WERI-Rb-1 (cell line): Measurements from ENCODE around the gene OTC.

Experiments used
- DNase-seq: peaks from one replicate; pipeline ENCODE4 v3.0.0-alpha.2; 2020
- H3K27ac ChIP-seq: fragments of 250-450 bp; sonication (Bioruptor Pico); 2 replicates; pipeline ENCODE4 v1.5.1; 2020; ENCODE audit warnings: mild to moderate bottlenecking, moderate library complexity
- H3K27me3 ChIP-seq: fragments of 250-450 bp; sonication (Bioruptor Pico); 2 replicates; pipeline ENCODE4 v1.5.1; 2021; ENCODE audit warnings: mild to moderate bottlenecking, low read depth, moderate library complexity; ENCODE audit not compliant: insufficient read depth, severe bottlenecking
- H3K36me3 ChIP-seq: fragments of 250-450 bp; sonication (Bioruptor Pico); 2 replicates; pipeline ENCODE4 v1.5.1; 2020; ENCODE audit warnings: mild to moderate bottlenecking, moderate library complexity
- H3K4me3 ChIP-seq: 2 replicates; pipeline ENCODE4 v1.5.1; 2011; ENCODE audit warnings: low read depth, mild to moderate bottlenecking, control low read depth, low read length
- H3K9me3 ChIP-seq: fragments of 250-450 bp; sonication (Bioruptor Pico); 2 replicates; pipeline ENCODE4 v1.5.1; 2021; ENCODE audit warnings: mild to moderate bottlenecking, moderate library complexity; ENCODE audit not compliant: severe bottlenecking
- TF ChIP-seq, protein P1 (sequence below): IDR thresholded peaks from 2 replicates; pipeline ENCODE4 v1.5.1; 2011; ENCODE audit warnings: low read depth, mild to moderate bottlenecking, control low read depth, inconsistent platforms, low read length

OTC gene

GRCh38 chrX:38342853-38343778, 9.3 kb upstream of the OTC start:
- H3K9me3 ChIP-seq: no peaks in the 10 kb centered on the region
- no peak overlapping the region for H3K4me3 ChIP-seq
- H3K27me3 ChIP-seq: no peaks in the 10 kb centered on the region
- no peak for DNase-seq
- no peaks in the 10 kb centered on the region for H3K36me3 ChIP-seq
- TF ChIP-seq, protein P1, sequence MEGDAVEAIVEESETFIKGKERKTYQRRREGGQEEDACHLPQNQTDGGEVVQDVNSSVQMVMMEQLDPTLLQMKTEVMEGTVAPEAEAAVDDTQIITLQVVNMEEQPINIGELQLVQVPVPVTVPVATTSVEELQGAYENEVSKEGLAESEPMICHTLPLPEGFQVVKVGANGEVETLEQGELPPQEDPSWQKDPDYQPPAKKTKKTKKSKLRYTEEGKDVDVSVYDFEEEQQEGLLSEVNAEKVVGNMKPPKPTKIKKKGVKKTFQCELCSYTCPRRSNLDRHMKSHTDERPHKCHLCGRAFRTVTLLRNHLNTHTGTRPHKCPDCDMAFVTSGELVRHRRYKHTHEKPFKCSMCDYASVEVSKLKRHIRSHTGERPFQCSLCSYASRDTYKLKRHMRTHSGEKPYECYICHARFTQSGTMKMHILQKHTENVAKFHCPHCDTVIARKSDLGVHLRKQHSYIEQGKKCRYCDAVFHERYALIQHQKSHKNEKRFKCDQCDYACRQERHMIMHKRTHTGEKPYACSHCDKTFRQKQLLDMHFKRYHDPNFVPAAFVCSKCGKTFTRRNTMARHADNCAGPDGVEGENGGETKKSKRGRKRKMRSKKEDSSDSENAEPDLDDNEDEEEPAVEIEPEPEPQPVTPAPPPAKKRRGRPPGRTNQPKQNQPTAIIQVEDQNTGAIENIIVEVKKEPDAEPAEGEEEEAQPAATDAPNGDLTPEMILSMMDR: no peak
- H3K27ac ChIP-seq: no peak overlapping the region

DNA sequence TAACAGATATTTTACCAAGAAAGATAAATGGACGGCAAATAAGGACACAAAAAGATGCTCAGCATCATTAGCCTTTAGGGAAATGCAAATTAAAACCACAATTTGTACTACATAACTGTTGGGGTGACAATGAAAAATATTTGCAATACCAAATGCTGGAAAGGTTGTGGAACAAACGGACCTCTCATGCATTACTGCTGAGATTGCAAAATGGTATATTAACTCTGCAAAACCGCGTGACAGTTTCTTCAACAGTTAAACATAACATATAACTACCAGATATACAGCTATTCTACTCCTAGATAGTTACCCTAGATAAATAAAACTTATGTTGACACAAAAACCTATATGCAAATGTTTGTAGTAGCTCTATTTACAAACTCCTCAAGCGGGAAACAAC, 6.3 kb upstream of the OTC start:
- no peak for DNase-seq
- Histone ChIP-seq H3K27ac (no peak overlapping the region), H3K9me3 (no peaks in the 10 kb centered on the region), H3K4me3 (no peak overlapping the region), H3K36me3 (no peaks in the 10 kb centered on the region), H3K27me3 (no peaks in the 10 kb centered on the region)
- TF ChIP-seq, protein P1: no peak

GRCh38 chrX:38347136-38347535, 5.3 kb upstream of the OTC start:
- no peaks in the 10 kb centered on the region for H3K36me3 ChIP-seq
- no peak for DNase-seq
- no peaks in the 10 kb centered on the region for H3K9me3 ChIP-seq
- TF ChIP-seq, protein P1: no peak
- no peaks in the 10 kb centered on the region for H3K27me3 ChIP-seq
- H3K27ac ChIP-seq: no peak overlapping the region
- no peak overlapping the region for H3K4me3 ChIP-seq

- no peak for DNase-seq
- H3K9me3 ChIP-seq: no peaks in the 10 kb centered on the region
- H3K36me3 ChIP-seq: no peaks in the 10 kb centered on the region
- H3K4me3 ChIP-seq: no peak overlapping the region
- no peaks in the 10 kb centered on the region for H3K27me3 ChIP-seq
- TF ChIP-seq, protein P1: no peak
- H3K27ac ChIP-seq: no peak overlapping the region
Measured at GRCh38 chrX:38351346-38351745, 1.1 kb upstream of the OTC start.

DNA sequence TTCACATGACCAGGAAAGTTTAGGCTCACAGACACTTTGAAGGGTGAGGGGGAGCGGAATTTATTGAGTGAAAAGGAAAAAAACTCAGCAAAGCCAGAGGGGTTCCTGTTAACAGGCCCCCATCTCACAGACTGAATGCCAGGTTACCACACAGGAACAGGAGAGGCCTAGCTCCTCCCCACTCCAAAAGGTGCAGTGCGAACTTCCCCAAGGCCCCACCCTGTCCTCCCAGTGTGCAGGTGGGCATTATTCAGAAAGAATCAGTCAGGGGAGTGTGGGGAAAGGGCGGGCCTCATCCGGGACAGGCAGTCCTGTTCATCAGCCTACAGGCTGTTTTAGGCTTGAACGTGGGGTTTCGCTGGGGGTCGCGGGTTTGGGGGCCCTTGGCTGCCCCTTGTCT, 4.0 kb downstream of the OTC start:
- H3K27ac ChIP-seq: no peak overlapping the region
- TF ChIP-seq, protein P1: no peak
- no peak overlapping the region for H3K4me3 ChIP-seq
- H3K36me3 ChIP-seq: no peaks in the 10 kb centered on the region
- no peak for DNase-seq
- H3K27me3 ChIP-seq: no peaks in the 10 kb centered on the region
- no peaks in the 10 kb centered on the region for H3K9me3 ChIP-seq
